H1 (cell line): ENCODE results near the gene CAPZA2. TPM values are rescaled to one million over a fixed set of nuclear protein-coding genes. Genes with fewer than 3 reads are reported as not detected.

Source experiments
- CTCF ChIA-PET: fragments of 300-600 bp; sonication (Branson Sonifier 250); formaldehyde crosslinking; loops from one replicate; lab custom pipeline; 2021; ENCODE audit not compliant: partially characterized antibody; lab: Charles Lee
- POLR2A ChIA-PET: fragments of 300-600 bp; sonication (Branson Sonifier 250); formaldehyde crosslinking; loops from one replicate; lab custom pipeline; 2021; ENCODE audit warnings: inconsistent platforms; ENCODE audit not compliant: partially characterized antibody; lab: Charles Lee
- DNase-seq, 2 experiments: peaks; one replicate each; pipeline versions ENCODE4 v3.0.0 to v3.0.0-alpha.2; 2010 to 2022; ENCODE audit warnings: low spot score in 2 of 2, low read depth in 1 of 2, mixed read lengths in 1 of 2
- FAIRE-seq: peaks from 2 replicates; lab custom pipeline; 2011; peaks lifted over from hg19 to GRCh38; lab: Jason Lieb, UNC
- H2AFZ ChIP-seq: 2 replicates; pipeline ENCODE4 v1.8.1; 2012; ENCODE audit warnings: low read length, inconsistent platforms
- H2AK5ac ChIP-seq: 2 replicates; pipeline ENCODE4 v1.6.1; 2013; ENCODE audit warnings: low read depth, low read length
- H2BK120ac ChIP-seq: replicated peaks from 2 replicates; pipeline ENCODE3; 2013; ENCODE audit warnings: low read depth, low read length, inconsistent platforms
- H2BK12ac ChIP-seq: 2 replicates; pipeline ENCODE4 v1.6.1; 2013; ENCODE audit warnings: low read depth, low read length
- H2BK15ac ChIP-seq: 2 replicates; pipeline ENCODE4 v1.6.1; 2013; ENCODE audit warnings: low read length
- H2BK20ac ChIP-seq: 2 replicates; pipeline ENCODE4 v1.6.1; 2013; ENCODE audit warnings: low read length
- H2BK5ac ChIP-seq: 2 replicates; pipeline ENCODE4 v1.6.1; 2013; ENCODE audit warnings: low read depth, low read length
- H3K14ac ChIP-seq: 2 replicates; pipeline ENCODE4 v1.6.1; 2013; ENCODE audit warnings: inconsistent platforms; ENCODE audit not compliant: insufficient read length
- H3K18ac ChIP-seq: 2 replicates; pipeline ENCODE4 v1.6.1; 2013; ENCODE audit warnings: low read length; ENCODE audit errors: extremely low read depth
- H3K23ac ChIP-seq: 2 replicates; pipeline ENCODE4 v1.6.1; 2013; ENCODE audit warnings: inconsistent platforms; ENCODE audit not compliant: insufficient read length
- H3K23me2 ChIP-seq: 2 replicates; pipeline ENCODE4 v1.6.1; 2013; ENCODE audit warnings: low read depth, low read length
- H3K27ac ChIP-seq: 2 replicates; pipeline ENCODE4 v1.6.1; 2011; ENCODE audit warnings: low read depth, low read length, inconsistent platforms
- H3K27me3 ChIP-seq, 4 experiments: replicated peaks in 1 of 4; 1 replicate in 1 of 4; 2 replicates in 3 of 4; pipeline versions ENCODE4 v1.6.1 to v1.8.1; 2011 to 2013; ENCODE audit warnings: low read length in 3 of 4, mild to moderate bottlenecking in 3 of 4, inconsistent platforms in 2 of 4, mixed read lengths in 2 of 4, moderate library complexity in 1 of 4; ENCODE audit not compliant: control insufficient read depth in 3 of 4, insufficient read depth in 3 of 4; ENCODE audit errors: extremely low read depth in 1 of 4
- H3K36me3 ChIP-seq, 4 experiments: 2 replicates each; pipeline versions ENCODE4 v1.6.1 to v1.8.1; 2011 to 2013; ENCODE audit warnings: mild to moderate bottlenecking in 4 of 4, low read length in 3 of 4, moderate library complexity in 2 of 4, control low read depth in 1 of 4, inconsistent platforms in 1 of 4; ENCODE audit not compliant: insufficient read depth in 4 of 4, control insufficient read depth in 2 of 4
- H3K4ac ChIP-seq: replicated peaks from 2 replicates; pipeline ENCODE3; 2013; ENCODE audit warnings: low read length, low read depth, mixed read lengths, inconsistent platforms; ENCODE audit not compliant: insufficient read length
- H3K4me1 ChIP-seq, 4 experiments: replicated peaks in 1 of 4; 1 replicate in 1 of 4; 2 replicates in 3 of 4; pipeline versions ENCODE4 v1.6.1 to v1.8.1; 2011 to 2013; ENCODE audit warnings: low read length in 3 of 4, inconsistent platforms in 2 of 4, mixed read lengths in 1 of 4; ENCODE audit not compliant: insufficient read depth in 4 of 4, control insufficient read depth in 3 of 4
- H3K4me2 ChIP-seq, 2 experiments: 2 replicates each; pipeline versions ENCODE4 v1.6.1 to v1.8.1; 2011 to 2013; ENCODE audit warnings: low read depth in 2 of 2, low read length in 2 of 2, control low read depth in 1 of 2, inconsistent platforms in 1 of 2, mild to moderate bottlenecking in 1 of 2; ENCODE audit not compliant: insufficient read depth in 1 of 2
- H3K4me3 ChIP-seq, 4 experiments: fragments of 200-600, 300-600 bp in 1 of 4; sonication (generic), shearing (Covaris generic), sonication (Bioruptor Twin) in 1 of 4; 2 replicates each; pipeline versions ENCODE4 v1.5.1 to v1.8.1; 2011 to 2016; ENCODE audit warnings: low read length in 4 of 4, low read depth in 3 of 4, control low read depth in 2 of 4, inconsistent platforms in 2 of 4, mild to moderate bottlenecking in 2 of 4, mixed read lengths in 1 of 4, moderate library complexity in 1 of 4; ENCODE audit not compliant: insufficient read depth in 2 of 4; ENCODE audit errors: extremely low read depth in 1 of 4
- H3K56ac ChIP-seq: replicated peaks from 2 replicates; pipeline ENCODE3; 2013; ENCODE audit warnings: low read depth, mild to moderate bottlenecking, mixed read lengths, low read length, inconsistent platforms; ENCODE audit not compliant: insufficient read length
- H3K79me1 ChIP-seq: 2 replicates; pipeline ENCODE4 v1.6.1; 2013; ENCODE audit warnings: low read depth, low read length, control low read depth
- H3K79me2 ChIP-seq, 2 experiments: 2 replicates each; pipeline versions ENCODE4 v1.6.1 to v1.8.1; 2012 to 2013; ENCODE audit warnings: low read length in 2 of 2, mild to moderate bottlenecking in 2 of 2, inconsistent platforms in 1 of 2; ENCODE audit not compliant: insufficient read depth in 2 of 2, control insufficient read depth in 1 of 2
- H3K9ac ChIP-seq, 4 experiments: replicated peaks in 1 of 4; 1 replicate in 1 of 4; 2 replicates in 3 of 4; pipeline versions ENCODE4 v1.6.1 to v1.8.1; 2011 to 2013; ENCODE audit warnings: low read depth in 3 of 4, low read length in 3 of 4, control low read depth in 2 of 4, mild to moderate bottlenecking in 2 of 4, moderate library complexity in 2 of 4, inconsistent platforms in 1 of 4; ENCODE audit errors: extremely low read depth in 1 of 4
- H3K9me3 ChIP-seq, 2 experiments: 2 replicates each; pipeline versions ENCODE4 v1.6.1 to v1.8.1; 2012 to 2013; ENCODE audit warnings: mild to moderate bottlenecking in 2 of 2, moderate library complexity in 2 of 2, control low read depth in 1 of 2, inconsistent platforms in 1 of 2, low read depth in 1 of 2, low read length in 1 of 2, mixed read lengths in 1 of 2; ENCODE audit not compliant: insufficient read depth in 2 of 2
- H4K20me1 ChIP-seq, 2 experiments: replicated peaks in 1 of 2; 2 replicates each; pipeline versions ENCODE3 to v1.8.1; 2011 to 2013; ENCODE audit warnings: inconsistent platforms in 2 of 2, low read length in 2 of 2, mild to moderate bottlenecking in 1 of 2; ENCODE audit not compliant: insufficient read depth in 2 of 2, control insufficient read depth in 1 of 2
- H4K5ac ChIP-seq: 2 replicates; pipeline ENCODE4 v1.6.1; 2013; ENCODE audit warnings: low read length, low read depth, mixed read lengths, inconsistent platforms; ENCODE audit not compliant: insufficient read length
- H4K8ac ChIP-seq: 2 replicates; pipeline ENCODE4 v1.8.0; 2013; ENCODE audit warnings: mild to moderate bottlenecking, moderate library complexity, low read length, inconsistent platforms; ENCODE audit not compliant: insufficient read depth; ENCODE audit errors: extremely low read depth
- H4K91ac ChIP-seq: replicated peaks from 2 replicates; pipeline ENCODE3; 2013; ENCODE audit warnings: low read length, mixed read lengths, inconsistent platforms; ENCODE audit not compliant: insufficient read length
- BRCA1 ChIP-seq: IDR thresholded peaks from 2 replicates; pipeline ENCODE4 v1.6.1; 2012; ENCODE audit warnings: low read depth, low read length, improper control_type of control experiment
- CBX5 ChIP-seq: fragments of 300-800, 300-1000 bp; sonication (generic); IDR thresholded peaks from 2 replicates; pipeline ENCODE4 v1.7.1; 2016; ENCODE audit warnings: antibody characterized with exemption, low read length, low read depth
- EGR1 ChIP-seq: IDR thresholded peaks from 2 replicates; pipeline ENCODE4 v1.6.1; 2011; ENCODE audit warnings: low read depth, low read length, borderline replicate concordance
- EP300 ChIP-seq, 2 experiments: IDR thresholded peaks; 1 replicate in 1 of 2; 2 replicates in 1 of 2; pipeline ENCODE4 v1.6.1; 2011 to 2012; ENCODE audit warnings: low read depth in 2 of 2, low read length in 2 of 2, mild to moderate bottlenecking in 2 of 2, borderline replicate concordance in 1 of 2, inconsistent platforms in 1 of 2, moderate library complexity in 1 of 2
- EZH2 ChIP-seq: fragments of 200-600 bp; sonication (generic); IDR thresholded peaks from 2 replicates; pipeline ENCODE4 v1.7.1; 2012; ENCODE audit warnings: low read depth, mild to moderate bottlenecking, moderate library complexity, low read length, inconsistent platforms; ENCODE audit not compliant: severe bottlenecking
- GTF2F1 ChIP-seq: IDR thresholded peaks from 2 replicates; pipeline ENCODE4 v1.6.1; 2012; ENCODE audit warnings: low read depth, low read length, improper control_type of control experiment, borderline replicate concordance
- HDAC6 ChIP-seq: IDR thresholded peaks from one replicate; pipeline ENCODE4 v1.7.1; 2012; ENCODE audit warnings: low read depth, mild to moderate bottlenecking, inconsistent platforms, low read length, moderate library complexity
- KDM1A ChIP-seq: fragments of 200-600, 300-600 bp; sonication (generic); IDR thresholded peaks from 2 replicates; pipeline ENCODE4 v1.7.1; 2016; ENCODE audit warnings: mild to moderate bottlenecking, low read length, borderline replicate concordance
- KDM5A ChIP-seq: fragments of 200-600 bp; IDR thresholded peaks from 2 replicates; pipeline ENCODE4 v1.7.1; 2012; ENCODE audit warnings: mild to moderate bottlenecking, low read length, inconsistent platforms, mixed read lengths
- RBBP5 ChIP-seq: IDR thresholded peaks from 2 replicates; pipeline ENCODE4 v1.7.1; 2012; ENCODE audit warnings: low read depth, mild to moderate bottlenecking, inconsistent platforms, low read length, moderate library complexity, borderline replicate concordance
- RNF2 ChIP-seq: fragments of 200-900, 300-1000 bp; sonication (generic); IDR thresholded peaks from 2 replicates; pipeline ENCODE4 v1.7.1; 2016; ENCODE audit warnings: borderline replicate concordance, low read depth, mild to moderate bottlenecking, antibody characterized with exemption, low read length; ENCODE audit not compliant: poor library complexity, severe bottlenecking; ENCODE audit errors: missing control alignments
- WGBS, 2 experiments: shearing (Covaris generic) in 1 of 2; methylation state at CpG; one replicate each; pipeline versions ENCODE4 v1.1.6 to v1.1.7; 2013 to 2015; ENCODE audit warnings: low lambda C conversion rate in 2 of 2, mixed read lengths in 2 of 2, inconsistent platforms in 1 of 2, low coverage in 1 of 2, missing lambda C conversion rate in 1 of 2; ENCODE audit not compliant: insufficient replicate concordance in 2 of 2, insufficient coverage in 1 of 2, insufficient read length in 1 of 2; ENCODE audit errors: extremely low coverage in 1 of 2, missing lambda C conversion rate in 1 of 2; 5-methylcytosine and 5-hydroxymethylcytosine counted together
- polyA plus RNA-seq, 7 experiments: library from polyadenylated mRNA; depleted of rRNA in 3 of 7; stranded (reverse) in 5 of 7; unstranded in 2 of 7; fragments of >200 nt in 5 of 7; fragments of 200-250 nt in 2 of 7; gene quantifications; 1 replicate in 5 of 7; 2 replicates in 1 of 7; 4 replicates in 1 of 7; pipeline versions ENCODE4 v1.2.1 to v1.2.3, GENCODE V29; 2011 to 2013; ENCODE audit warnings: missing spikeins in 2 of 7, mixed read lengths in 2 of 7
- total RNA-seq: library from RNA; stranded (reverse); fragmentation: NEBNext Ultra II Directional; extraction: Animal tissue kit (Norgen Biotek cat#: 25700); gene quantifications from 2 replicates; pipeline ENCODE4 v1.2.1, GENCODE V29; 2021

Gene CAPZA2
- total and polyA plus RNA-seq, 2 of the 8 experiments (the other 6 are each of a cell fraction or from before 2014, with no cell fraction given) = 33.2 to 145 TPM

- Histone ChIP-seq H3K14ac (no peak overlapping the region), H2BK20ac (no peak overlapping the region), H4K5ac (no peak overlapping the region), H3K4me2 (no peak overlapping the region), H3K27ac (no peak overlapping the region), H2BK5ac (no peak overlapping the region), H2AFZ (no peak overlapping the region), H3K4ac (no peak overlapping the region), H3K56ac (no peak overlapping the region), H3K79me1 (no peaks in the 10 kb centered on the region), H4K91ac (no peak overlapping the region), H2BK15ac (no peak overlapping the region), H2BK12ac (no peak overlapping the region), H3K4me3 (no peak overlapping the region), H4K20me1 (no peaks in the 10 kb centered on the region), H3K18ac (no peak overlapping the region), H3K23me2 (peaks cover 3% of the 10 kb centered on the region), H3K9ac (no peak overlapping the region; a peak in 1 of 7 replicates), H3K36me3 (no peaks in the 10 kb centered on the region), H3K27me3 (no peaks in the 10 kb centered on the region), H2AK5ac (no peak overlapping the region), H3K79me2 (peaks cover 0 to 7% of the 10 kb centered on the region in 2 experiments; a peak in 2 of 4 replicates), H2BK120ac (no peak overlapping the region), H4K8ac (no peak overlapping the region), H3K9me3 (no peaks in the 10 kb centered on the region), H3K23ac (no peak overlapping the region), H3K4me1 (peaks cover 0 to 8% (median 3%) of the 10 kb centered on the region in 4 experiments; a peak in 3 of 7 replicates)
- ChIA-PET CTCF (interaction anchor here (1.2 to 1.7 kb wide), 2 partner anchors 18 to 21 kb away, joined by 4 read pairs; no protein-coding TSS in a partner anchor), POLR2A (no interaction called here)
- no peak for DNase-seq
- WGBS, 2 experiments = 91% methylated on average over 7 of the region's 9 CpGs; no CpG with 5 or more reads in 1 of the 2 experiments
- FAIRE-seq = no peak
- TF ChIP-seq KDM1A = no peak
- TF ChIP-seq HDAC6 = no peak
- no peak for TF ChIP-seq BRCA1
- TF ChIP-seq GTF2F1 = no peak
- TF ChIP-seq EZH2 = no peak
- no peak for TF ChIP-seq EP300 (IDR thresholded peaks at IDR 0.05; ENCODE audit: borderline replicate concordance in 1 of 2, low read depth in 2 of 2, low read length in 2 of 2)
- TF ChIP-seq CBX5 = no peak
- no peak for TF ChIP-seq RNF2
- TF ChIP-seq KDM5A = no peak
- TF ChIP-seq RBBP5 = no peak
- no peak for TF ChIP-seq EGR1
These were observed 87.8 kb downstream of the CAPZA2 start for GRCh38 chr7:116949941-116950801.
